ENCODE data around the gene AIM2. TPM values are rescaled to one million over a fixed set of nuclear protein-coding genes. Genes with fewer than 3 reads are reported as not detected.
A peak's percentile ranks its signal among the peaks of the same experiment; 100 is the strongest.

The AIM2 gene
- polyA plus RNA-seq, 3 donors: 6.1 to 9.8 (median 9.0) TPM

DNA sequence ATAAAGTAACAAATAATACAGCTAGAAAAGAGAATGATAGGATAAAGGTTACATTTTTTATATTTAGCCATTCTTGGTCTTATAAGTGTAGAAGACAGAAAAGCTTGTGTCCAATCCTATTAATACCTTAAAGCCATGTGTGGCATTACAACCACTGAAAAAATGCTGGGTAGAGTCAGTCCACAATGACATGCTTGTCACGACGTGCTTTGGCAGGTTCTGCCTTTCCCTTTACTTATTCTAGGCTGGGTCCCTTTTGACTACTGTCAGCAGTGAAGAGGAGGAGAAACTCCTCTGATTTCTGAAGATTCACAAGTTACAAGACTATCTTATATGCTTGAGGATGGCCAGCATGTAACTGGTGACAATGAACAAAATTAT, 14.6 kb upstream of the AIM2 start:
- Histone ChIP-seq H3K9ac (ENCODE audit: insufficient read depth, low read length, poor library complexity, severe bottlenecking) (no peak overlapping the region), H4K20me1 (ENCODE audit: insufficient read depth, low read length) (no peaks in the 10 kb centered on the region), H3K27ac (ENCODE audit: low read depth in 1 of 2, low read length in 2 of 2) (peak overlapping the region; percentile 75 to 86), H3K4me2 (replicated peaks; ENCODE audit: extremely low read depth, low read length, poor library complexity, severe bottlenecking) (peak overlapping the region; percentile 55), H3K36me3 (replicated peaks in 1 of 2; ENCODE audit: control insufficient read depth in 1 of 2, insufficient read depth in 2 of 2, low read length in 2 of 2) (no peaks in the 10 kb centered on the region), H3K4me1 (ENCODE audit: control insufficient read depth in 1 of 2, insufficient read depth in 2 of 2, low read length in 2 of 2) (peaks cover 67 to 73% of the 10 kb centered on the region in 2 donors), H3K27me3 (ENCODE audit: control insufficient read depth in 2 of 2, insufficient read depth in 2 of 2, low read length in 2 of 2) (no peaks in the 10 kb centered on the region), H3K79me2 (ENCODE audit: insufficient read depth, low read length) (no peaks in the 10 kb centered on the region), H3K4me3 (replicated peaks in 1 of 3; ENCODE audit: low read depth in 2 of 3, low read length in 3 of 3) (peak overlapping the region in 1 of 3 experiments; percentile 47), H2AFZ (ENCODE audit: insufficient read depth, low read depth, low read length, poor library complexity, severe bottlenecking) (no peak overlapping the region), H3K9me3 (replicated peaks in 1 of 2; ENCODE audit: control insufficient read depth in 1 of 2, insufficient read depth in 1 of 2, low read length in 2 of 2) (no peaks in the 10 kb centered on the region)
- DNase-seq: no peak
- no peak for TF ChIP-seq CTCF (IDR thresholded peaks at IDR 0.05)
- Mint-ChIP-seq H3K4me3 (peak overlapping the region in 1 of 2 donors; percentile 46), H3K27me3 (ENCODE audit: low read depth in 3 of 3) (peaks cover 0 to 2% (median 1%) of the 10 kb centered on the region in 3 donors), H3K27ac (peak overlapping the region; percentile 95 to 99 (median 97)), H3K4me1 (peaks cover 58% of the 10 kb centered on the region), H3K36me3 (peaks cover 0 to 3% of the 10 kb centered on the region in 2 donors), H3K9me3 (peaks cover 0 to 3% (median 0%) of the 10 kb centered on the region in 7 donors)
- intact Hi-C loops (cut with micrococcal nuclease): loop anchor here in 1 of 2 donors (2.0 kb wide), 1 partner anchor 14 kb away; the partner anchor contains the start of gene AIM2
- WGBS (ENCODE audit: insufficient coverage): no CpG with 5 or more reads among the region's 2 CpGs

DNA sequence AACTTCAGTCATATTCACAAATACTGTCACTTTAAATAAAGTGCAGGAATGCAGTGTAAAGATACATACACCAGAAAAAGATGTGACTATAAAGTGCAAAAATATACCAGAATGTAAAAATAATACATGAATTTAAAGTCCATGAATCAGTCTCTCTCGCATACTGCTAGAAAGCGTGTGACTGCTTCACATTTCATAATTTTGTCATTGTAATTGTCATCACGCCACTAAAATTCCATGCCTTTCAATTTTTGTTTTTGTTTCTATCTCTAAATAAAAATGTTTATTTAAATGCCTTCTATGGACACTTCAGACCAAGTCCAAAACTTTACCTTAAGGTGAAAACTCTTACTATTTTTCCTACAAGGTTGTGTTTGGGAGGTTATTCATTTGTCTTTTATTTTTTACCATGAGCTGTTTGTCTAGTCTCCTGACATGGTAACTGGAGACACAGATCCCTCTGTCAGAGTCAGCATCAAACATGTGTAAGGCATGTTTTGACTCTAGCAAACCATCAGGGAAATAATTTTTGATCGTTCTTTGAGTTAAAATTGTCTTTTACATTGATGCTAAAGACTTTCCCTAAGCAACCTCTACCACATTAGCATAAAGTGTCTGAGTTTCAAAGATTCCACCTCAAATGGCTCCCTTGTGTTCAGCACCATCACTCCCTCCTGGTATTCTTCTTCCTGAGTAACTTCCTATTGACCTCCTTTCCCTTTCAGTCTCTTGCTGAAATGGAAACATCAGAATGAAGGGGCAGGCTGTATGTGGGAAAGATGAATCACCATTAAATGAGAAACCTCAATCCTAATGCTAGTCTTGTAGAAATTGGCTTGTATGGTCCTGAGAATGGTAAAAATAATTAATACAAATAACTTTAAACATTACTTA, 14.0 kb upstream of the AIM2 start:
- Histone ChIP-seq H3K79me2 (ENCODE audit: insufficient read depth, low read length) (no peaks in the 10 kb centered on the region), H3K4me2 (replicated peaks; ENCODE audit: extremely low read depth, low read length, poor library complexity, severe bottlenecking) (peak overlapping the region; percentile 6), H3K4me3 (replicated peaks in 1 of 3; ENCODE audit: low read depth in 2 of 3, low read length in 3 of 3) (peak overlapping the region in 1 of 3 experiments; percentile 47), H3K9ac (ENCODE audit: insufficient read depth, low read length, poor library complexity, severe bottlenecking) (no peak overlapping the region), H3K4me1 (ENCODE audit: control insufficient read depth in 1 of 2, insufficient read depth in 2 of 2, low read length in 2 of 2) (peaks cover 73 to 79% of the 10 kb centered on the region in 2 donors), H3K9me3 (replicated peaks in 1 of 2; ENCODE audit: control insufficient read depth in 1 of 2, insufficient read depth in 1 of 2, low read length in 2 of 2) (no peaks in the 10 kb centered on the region), H3K27me3 (ENCODE audit: control insufficient read depth in 2 of 2, insufficient read depth in 2 of 2, low read length in 2 of 2) (no peaks in the 10 kb centered on the region), H2AFZ (ENCODE audit: insufficient read depth, low read depth, low read length, poor library complexity, severe bottlenecking) (no peak overlapping the region), H3K27ac (ENCODE audit: low read depth in 1 of 2, low read length in 2 of 2) (peak overlapping the region; percentile 75 to 86), H4K20me1 (ENCODE audit: insufficient read depth, low read length) (no peaks in the 10 kb centered on the region), H3K36me3 (replicated peaks in 1 of 2; ENCODE audit: control insufficient read depth in 1 of 2, insufficient read depth in 2 of 2, low read length in 2 of 2) (no peaks in the 10 kb centered on the region)
- TF ChIP-seq CTCF (IDR thresholded peaks at IDR 0.05): no peak
- DNase-seq: peak in 2 of 3 donors; percentile 37 to 52
- H3K4me3 Mint-ChIP-seq: no peak overlapping the region
- intact Hi-C loops (cut with micrococcal nuclease): loop anchor here in 1 of 2 donors (2.0 kb wide), 1 partner anchor 14 kb away; the partner anchor contains the start of gene AIM2
- peaks cover 0 to 2% (median 1%) of the 10 kb centered on the region in 3 donors for H3K27me3 Mint-ChIP-seq (ENCODE audit: low read depth in 3 of 3)
- peak overlapping the region; percentile 85 to 98 (median 96) for H3K27ac Mint-ChIP-seq
- peaks cover 58% of the 10 kb centered on the region for H3K4me1 Mint-ChIP-seq
- H3K9me3 Mint-ChIP-seq: peaks cover 0 to 3% (median 0%) of the 10 kb centered on the region in 7 donors
- no CpG with 5 or more reads among the region's 4 CpGs for WGBS (ENCODE audit: insufficient coverage)
- H3K36me3 Mint-ChIP-seq: peaks cover 0 to 3% of the 10 kb centered on the region in 2 donors

Measured in CD14-positive monocyte (primary cell).